Activated effector memory CD4-positive, alpha-beta T cell treated with Interleukin-2 at 50 U/mL for 16 hours (primary cell): ENCODE results near the gene HSPB7.
"Not testable (repeated sequence)": the region's sequence is repeated elsewhere in the genome, so short reads cannot be mapped to it uniquely, and the experiment has no call there.

Experiments used
- DNase-seq: peaks from one replicate; pipeline ENCODE4 v3.0.0-alpha.2; 2020

The HSPB7 gene

DNA sequence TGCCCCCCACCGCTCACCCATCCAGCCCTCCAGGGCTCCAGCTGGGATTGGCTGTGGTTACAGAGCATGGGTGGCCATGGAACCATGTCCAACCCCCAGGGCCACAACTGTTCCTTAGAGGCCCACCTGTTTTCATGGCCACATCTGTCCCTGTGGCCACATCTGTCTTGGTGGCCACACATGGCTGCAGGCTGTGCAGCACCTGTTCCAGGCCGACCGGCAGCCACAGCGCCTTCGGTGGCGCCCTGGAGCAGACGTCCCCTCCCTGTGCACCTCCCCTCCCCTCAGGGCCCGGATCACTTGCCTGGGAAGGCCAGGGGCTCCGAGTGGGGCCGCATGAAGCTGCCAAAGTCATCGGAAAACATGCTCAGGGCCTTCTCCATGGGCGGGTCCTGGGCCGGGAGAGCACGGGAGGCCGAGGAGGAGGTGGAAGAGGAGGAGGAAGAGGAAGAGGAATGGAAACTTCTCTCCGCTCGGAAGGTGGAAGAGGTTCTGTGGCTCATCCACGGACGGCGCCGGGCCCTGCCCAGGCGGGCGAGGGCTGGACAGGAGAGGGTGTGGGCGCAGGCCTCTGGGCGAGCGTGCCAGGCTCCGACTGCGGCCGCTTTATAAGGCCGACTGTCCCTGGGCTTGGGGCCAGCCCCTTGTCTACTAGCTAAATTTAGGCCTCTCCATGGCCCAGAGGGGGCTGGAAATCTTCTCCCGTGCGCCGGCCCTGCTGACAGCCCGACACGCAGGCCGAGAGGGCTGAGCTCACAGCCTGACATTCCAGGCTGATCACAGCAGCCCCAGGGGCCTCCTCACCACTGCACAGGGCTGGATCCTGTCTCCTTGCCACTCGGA is at the start of gene HSPB7:
TSS of gene HSPB7 (minus strand) at position 583 of the 843 bp plus-strand sequence. CDS start at position 503, 80 bp downstream.
- DNase-seq: no peak

DNA sequence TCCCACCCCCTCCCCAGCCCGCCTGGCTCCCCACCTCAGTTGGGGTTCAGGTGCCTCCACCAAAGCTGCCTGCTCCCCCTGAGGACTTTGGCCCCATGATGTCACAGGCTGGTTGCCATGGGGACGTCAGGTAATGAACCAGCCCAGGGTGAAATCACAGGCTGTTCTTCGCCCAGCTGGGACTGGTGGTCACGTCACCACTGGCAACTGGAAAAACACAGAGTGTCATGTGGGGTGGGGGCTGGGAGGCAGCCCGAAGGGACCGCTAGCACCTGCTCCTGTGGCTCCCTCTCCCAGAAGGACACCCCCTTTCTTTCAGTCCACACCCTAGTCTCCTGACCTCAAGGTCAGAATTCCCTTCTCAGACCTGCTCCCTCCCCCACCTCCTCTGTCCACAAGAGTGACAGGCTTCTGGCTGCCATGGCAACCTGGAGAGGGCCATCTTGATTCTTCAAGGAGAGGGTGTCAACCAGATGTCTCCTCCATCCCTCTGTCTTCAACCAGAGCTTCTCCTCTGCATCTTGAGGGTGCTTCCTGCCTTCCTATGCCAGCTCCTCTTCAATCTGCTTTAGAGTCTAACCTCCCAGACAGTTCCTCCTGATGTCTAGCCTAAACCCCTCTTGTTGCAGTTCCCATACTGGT is 49.4 kb upstream of the HSPB7 start:
- no peak for DNase-seq

GRCh38 chr1:16066245-16066644 is 48.4 kb upstream of the HSPB7 start:
- DNase-seq: no peak

GRCh38 chr1:16065269-16065576 is 47.4 kb upstream of the HSPB7 start:
- DNase-seq: no peak

- no peak for DNase-seq
These were observed 46.9 kb upstream of the HSPB7 start for GRCh38 chr1:16064536-16065268.

DNA sequence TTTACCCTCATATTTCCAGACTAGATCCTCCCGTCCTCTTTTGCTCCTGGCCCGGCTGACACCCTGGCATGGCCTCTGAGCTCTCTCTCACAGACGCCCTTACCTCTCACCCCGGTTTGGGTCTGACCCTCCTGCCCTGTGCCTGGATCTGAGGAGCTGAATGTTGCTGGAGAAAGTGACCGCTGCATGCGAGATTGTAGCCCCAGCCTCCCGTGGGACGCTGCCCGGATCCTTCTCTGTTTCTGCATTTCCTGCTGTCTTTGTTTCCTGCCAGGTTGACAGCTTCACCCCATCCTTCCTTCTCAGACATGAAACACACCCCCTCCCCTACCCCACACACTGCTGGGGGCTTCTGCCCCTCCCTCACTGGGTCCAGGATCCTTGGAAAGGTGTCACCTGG is 46.1 kb upstream of the HSPB7 start:
- DNase-seq: no peak

- no peak for DNase-seq
These were observed 45.5 kb upstream of the HSPB7 start for GRCh38 chr1:16063226-16063829.

DNA sequence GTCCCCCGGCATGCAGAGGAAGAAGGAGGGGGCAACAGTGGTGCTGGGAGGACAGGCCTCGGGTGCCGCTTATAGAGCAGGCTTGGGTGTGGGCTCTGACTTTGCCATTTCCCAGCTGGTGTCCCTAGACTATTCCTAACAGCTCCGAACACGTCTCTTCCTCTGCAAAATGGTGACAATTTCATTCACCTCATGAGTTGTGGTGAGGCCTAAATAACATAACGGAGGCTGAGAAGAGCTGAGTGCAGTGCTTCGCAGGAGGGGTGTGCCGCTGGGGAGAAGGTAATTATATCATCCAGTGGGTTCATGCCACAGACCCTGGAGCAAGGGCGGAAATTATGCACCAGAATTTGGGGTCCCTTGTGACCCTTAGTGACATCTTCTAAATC is 44.8 kb upstream of the HSPB7 start:
- DNase-seq: not testable (repeated sequence)

GRCh38 chr1:16061989-16062686 is 44.3 kb upstream of the HSPB7 start:
- DNase-seq: not testable (repeated sequence)

DNA sequence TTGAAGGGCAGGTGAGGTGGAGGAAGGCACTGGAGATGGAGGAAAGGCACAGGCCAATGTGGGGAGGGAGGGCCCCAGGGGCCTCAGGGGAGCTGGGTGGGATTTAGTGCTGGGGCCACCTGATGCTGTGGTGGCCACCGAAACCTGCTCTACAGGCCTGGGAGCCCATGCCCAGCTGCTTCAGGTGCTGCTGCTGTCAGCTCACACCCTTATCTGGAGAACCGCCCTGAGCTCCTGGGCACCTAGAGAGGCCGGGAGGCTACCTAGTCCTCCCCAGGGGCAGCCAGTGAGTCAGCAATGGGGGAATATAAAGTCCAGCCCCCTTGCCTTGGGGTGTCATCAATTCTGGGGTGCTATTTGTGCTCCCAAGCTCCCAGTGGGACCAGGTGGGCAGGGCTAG is 43.4 kb upstream of the HSPB7 start:
- no peak for DNase-seq

DNA sequence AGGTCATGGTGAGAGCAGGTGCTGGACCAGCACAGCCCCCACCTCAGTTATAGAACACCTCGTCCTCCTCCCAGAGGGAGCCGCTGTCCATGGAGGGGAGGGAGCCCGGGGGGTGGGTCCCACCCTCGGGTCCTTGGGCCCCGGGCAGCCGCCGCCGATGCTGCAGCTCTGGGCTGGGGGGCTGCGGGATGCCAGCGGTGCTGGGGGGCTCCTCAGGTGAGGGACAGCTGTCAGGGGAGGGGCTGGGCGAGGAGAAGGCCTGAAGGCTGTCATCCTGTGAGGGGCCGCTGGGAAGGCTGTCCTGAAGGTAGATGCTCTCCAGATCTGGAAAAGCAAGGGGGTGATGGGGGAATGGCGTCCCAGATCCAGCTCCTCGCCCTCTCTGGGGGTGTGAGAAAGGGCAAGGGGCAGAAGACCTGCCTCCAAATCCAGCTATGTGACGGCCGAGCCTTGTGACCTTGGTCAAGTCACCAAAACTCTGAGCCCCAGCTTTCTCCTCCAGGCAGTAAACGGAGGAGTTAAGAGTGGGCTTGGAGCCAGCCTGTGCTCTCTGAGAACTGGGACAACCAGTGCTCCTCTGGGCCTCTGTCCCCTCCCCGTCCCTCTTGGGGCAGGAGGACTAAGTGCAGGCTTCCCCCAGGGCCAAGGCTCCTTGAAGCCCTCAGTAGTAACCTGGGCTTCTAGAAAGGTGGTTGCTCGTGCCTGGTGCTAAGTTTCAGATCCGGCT is 40.7 kb upstream of the HSPB7 start:
- not testable (repeated sequence) for DNase-seq

DNA sequence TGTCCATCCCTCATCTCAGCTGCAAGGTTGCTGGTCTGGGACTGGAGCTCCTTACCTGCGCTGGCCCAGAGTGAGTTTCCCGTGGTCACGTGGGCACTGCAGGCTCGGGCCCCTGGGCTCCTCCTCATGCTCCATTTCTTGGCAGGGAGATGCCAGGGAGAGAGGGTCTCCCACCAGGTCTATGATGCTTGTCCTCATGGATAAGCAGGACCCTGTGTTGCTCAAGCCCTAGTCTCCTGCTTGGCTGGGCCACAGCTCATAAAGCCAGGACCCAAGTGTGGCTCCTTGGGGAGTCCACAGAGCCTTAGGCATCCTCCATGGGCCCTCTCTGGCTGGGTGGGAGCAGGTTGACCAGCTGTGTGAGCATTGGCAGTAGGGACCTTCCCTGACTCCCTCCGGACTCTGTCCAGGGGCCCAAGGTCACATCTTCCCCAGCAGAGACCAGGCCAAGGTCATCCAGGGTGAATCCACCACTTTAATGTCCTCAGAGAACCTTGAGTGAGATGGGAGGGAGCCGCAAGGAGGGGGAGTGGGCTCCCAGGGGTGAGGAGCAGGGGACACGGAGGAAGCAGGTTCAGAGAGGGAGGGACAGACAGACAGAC is 39.6 kb upstream of the HSPB7 start:
- not testable (repeated sequence) for DNase-seq

- DNase-seq: not testable (repeated sequence)
These were observed 38.7 kb upstream of the HSPB7 start for GRCh38 chr1:16056521-16056912.

GRCh38 chr1:16055613-16056520 is 38.0 kb upstream of the HSPB7 start:
- peak; percentile 48 for DNase-seq

DNA sequence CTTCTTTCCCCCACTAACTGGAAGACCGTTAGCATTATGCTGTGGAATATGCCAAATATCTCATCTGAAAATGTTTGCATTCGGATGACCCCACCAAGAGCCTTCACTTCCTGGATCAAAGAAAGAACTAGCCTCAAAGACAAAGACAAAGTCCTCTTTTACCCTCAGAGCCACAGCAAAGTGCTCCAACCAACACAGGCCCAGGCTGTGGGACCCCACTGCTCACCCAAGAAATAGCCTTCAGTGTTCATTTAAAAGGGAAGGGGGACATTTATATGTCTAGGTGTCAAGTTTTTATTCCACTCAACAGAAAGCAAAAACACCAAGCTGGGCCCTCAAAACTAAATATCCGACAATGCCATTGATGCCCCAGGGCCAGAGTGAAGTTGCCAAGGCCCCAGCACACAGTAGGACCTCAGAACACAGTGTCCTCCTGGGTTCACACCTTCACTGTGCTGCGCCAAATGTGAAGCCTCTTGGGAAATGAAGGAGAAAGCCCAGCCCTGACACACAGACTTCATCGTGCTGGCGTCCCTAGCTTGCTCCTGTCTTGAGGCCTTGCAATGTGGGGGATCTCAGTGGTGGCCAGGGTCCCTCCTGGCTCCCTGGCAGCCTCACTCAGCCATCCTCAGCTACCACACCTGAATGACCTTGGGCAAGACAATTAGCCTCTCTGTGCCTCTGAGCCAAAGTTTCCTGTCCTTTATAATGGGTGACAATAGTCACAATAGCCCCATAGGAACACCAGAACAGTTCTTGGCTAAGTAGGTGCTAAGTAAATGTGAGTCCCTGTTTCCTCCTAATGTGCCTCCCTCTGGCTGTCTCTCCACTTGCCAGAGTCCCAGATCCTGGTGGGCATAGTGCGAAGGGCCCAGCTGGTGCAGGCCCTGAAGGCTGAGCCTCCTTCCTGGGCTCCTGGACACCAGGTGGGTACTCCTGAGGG is 37.0 kb upstream of the HSPB7 start:
- DNase-seq: no peak

- DNase-seq: no peak
These were observed 36.1 kb upstream of the HSPB7 start for GRCh38 chr1:16053781-16054502.

DNA sequence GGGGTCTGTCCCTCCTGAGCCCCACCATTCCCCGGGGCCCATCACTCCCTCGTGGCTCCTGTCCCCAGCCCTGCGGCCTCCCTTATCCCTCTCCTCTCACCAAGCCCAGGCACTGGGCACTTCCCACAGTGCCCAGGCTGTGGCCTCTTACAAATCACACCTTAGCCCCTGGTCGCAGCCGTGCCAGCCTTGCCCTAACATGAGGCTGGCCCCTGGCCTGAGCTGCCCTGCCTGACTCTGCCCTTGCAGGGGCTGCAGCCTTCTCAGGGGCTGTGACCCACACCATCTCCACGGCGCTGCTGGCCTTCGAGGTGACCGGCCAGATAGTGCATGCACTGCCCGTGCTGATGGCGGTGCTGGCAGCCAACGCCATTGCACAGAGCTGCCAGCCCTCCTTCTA is 34.1 kb upstream of the HSPB7 start:
- not testable (repeated sequence) for DNase-seq

DNA sequence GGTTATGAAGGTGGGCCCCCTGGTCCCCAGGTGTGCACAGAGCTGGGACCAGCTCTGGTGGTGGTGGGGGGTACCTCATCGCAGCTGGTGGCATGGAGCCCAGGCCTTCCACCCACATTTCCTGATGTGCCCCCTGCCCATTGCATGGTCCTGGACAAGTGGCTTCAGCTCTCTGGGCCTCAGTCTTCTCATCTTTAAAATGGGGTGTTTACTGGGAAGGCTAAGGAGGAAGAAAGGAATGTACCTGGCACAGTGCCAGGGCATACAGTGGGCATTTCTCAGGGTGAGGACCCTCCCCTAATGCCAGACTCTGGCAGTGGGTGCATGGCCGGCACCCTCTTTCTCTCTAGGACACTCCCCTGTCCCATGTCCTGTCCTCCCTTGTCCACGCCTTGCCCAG is 33.2 kb upstream of the HSPB7 start:
- no peak for DNase-seq

DNA sequence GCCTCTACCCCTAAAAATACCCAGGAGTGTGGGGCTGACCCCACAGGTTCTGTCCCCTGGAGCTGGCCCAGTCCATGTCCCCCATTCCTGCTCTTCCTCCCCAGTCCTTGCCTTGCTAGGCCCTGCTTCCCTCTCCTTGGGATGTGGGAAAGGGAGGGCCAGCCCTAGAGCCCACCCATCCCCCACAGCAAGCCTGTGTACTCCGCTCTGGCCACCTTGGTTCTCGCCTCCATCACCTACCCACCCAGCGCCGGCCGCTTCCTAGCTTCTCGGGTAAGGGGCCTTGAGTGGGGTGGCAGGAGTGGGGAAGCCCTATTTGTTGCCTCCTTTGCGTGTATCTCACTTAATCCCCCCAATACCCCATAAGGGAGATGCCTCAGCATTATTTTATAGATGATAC is 32.5 kb upstream of the HSPB7 start:
- no peak for DNase-seq
